H1 (cell line): ENCODE measurements around the gene KCTD20. TPM values are rescaled to one million over a fixed set of nuclear protein-coding genes. Genes with fewer than 3 reads are reported as not detected.

ENCODE experiments used
- CTCF ChIA-PET: fragments of 300-600 bp; sonication (Branson Sonifier 250); formaldehyde crosslinking; loops from one replicate; lab custom pipeline; 2021; ENCODE audit not compliant: partially characterized antibody; lab: Charles Lee
- POLR2A ChIA-PET: fragments of 300-600 bp; sonication (Branson Sonifier 250); formaldehyde crosslinking; loops from one replicate; lab custom pipeline; 2021; ENCODE audit warnings: inconsistent platforms; ENCODE audit not compliant: partially characterized antibody; lab: Charles Lee
- DNase-seq, 2 experiments: peaks; one replicate each; pipeline versions ENCODE4 v3.0.0 to v3.0.0-alpha.2; 2010 to 2022; ENCODE audit warnings: low spot score in 2 of 2, low read depth in 1 of 2, mixed read lengths in 1 of 2
- FAIRE-seq: peaks from 2 replicates; lab custom pipeline; 2011; peaks lifted over from hg19 to GRCh38; lab: Jason Lieb, UNC
- H2AFZ ChIP-seq: 2 replicates; pipeline ENCODE4 v1.8.1; 2012; ENCODE audit warnings: low read length, inconsistent platforms
- H2AK5ac ChIP-seq: 2 replicates; pipeline ENCODE4 v1.6.1; 2013; ENCODE audit warnings: low read depth, low read length
- H2BK120ac ChIP-seq: replicated peaks from 2 replicates; pipeline ENCODE3; 2013; ENCODE audit warnings: low read depth, low read length, inconsistent platforms
- H2BK12ac ChIP-seq: 2 replicates; pipeline ENCODE4 v1.6.1; 2013; ENCODE audit warnings: low read depth, low read length
- H2BK15ac ChIP-seq: 2 replicates; pipeline ENCODE4 v1.6.1; 2013; ENCODE audit warnings: low read length
- H2BK20ac ChIP-seq: 2 replicates; pipeline ENCODE4 v1.6.1; 2013; ENCODE audit warnings: low read length
- H2BK5ac ChIP-seq: 2 replicates; pipeline ENCODE4 v1.6.1; 2013; ENCODE audit warnings: low read depth, low read length
- H3K14ac ChIP-seq: 2 replicates; pipeline ENCODE4 v1.6.1; 2013; ENCODE audit warnings: inconsistent platforms; ENCODE audit not compliant: insufficient read length
- H3K18ac ChIP-seq: 2 replicates; pipeline ENCODE4 v1.6.1; 2013; ENCODE audit warnings: low read length; ENCODE audit errors: extremely low read depth
- H3K23ac ChIP-seq: 2 replicates; pipeline ENCODE4 v1.6.1; 2013; ENCODE audit warnings: inconsistent platforms; ENCODE audit not compliant: insufficient read length
- H3K23me2 ChIP-seq: 2 replicates; pipeline ENCODE4 v1.6.1; 2013; ENCODE audit warnings: low read depth, low read length
- H3K27ac ChIP-seq: 2 replicates; pipeline ENCODE4 v1.6.1; 2011; ENCODE audit warnings: low read depth, low read length, inconsistent platforms
- H3K27me3 ChIP-seq, 4 experiments: replicated peaks in 1 of 4; 1 replicate in 1 of 4; 2 replicates in 3 of 4; pipeline versions ENCODE4 v1.6.1 to v1.8.1; 2011 to 2013; ENCODE audit warnings: low read length in 3 of 4, mild to moderate bottlenecking in 3 of 4, inconsistent platforms in 2 of 4, mixed read lengths in 2 of 4, moderate library complexity in 1 of 4; ENCODE audit not compliant: control insufficient read depth in 3 of 4, insufficient read depth in 3 of 4; ENCODE audit errors: extremely low read depth in 1 of 4
- H3K36me3 ChIP-seq, 4 experiments: 2 replicates each; pipeline versions ENCODE4 v1.6.1 to v1.8.1; 2011 to 2013; ENCODE audit warnings: mild to moderate bottlenecking in 4 of 4, low read length in 3 of 4, moderate library complexity in 2 of 4, control low read depth in 1 of 4, inconsistent platforms in 1 of 4; ENCODE audit not compliant: insufficient read depth in 4 of 4, control insufficient read depth in 2 of 4
- H3K4ac ChIP-seq: replicated peaks from 2 replicates; pipeline ENCODE3; 2013; ENCODE audit warnings: low read length, low read depth, mixed read lengths, inconsistent platforms; ENCODE audit not compliant: insufficient read length
- H3K4me1 ChIP-seq, 4 experiments: replicated peaks in 1 of 4; 1 replicate in 1 of 4; 2 replicates in 3 of 4; pipeline versions ENCODE4 v1.6.1 to v1.8.1; 2011 to 2013; ENCODE audit warnings: low read length in 3 of 4, inconsistent platforms in 2 of 4, mixed read lengths in 1 of 4; ENCODE audit not compliant: insufficient read depth in 4 of 4, control insufficient read depth in 3 of 4
- H3K4me2 ChIP-seq, 2 experiments: 2 replicates each; pipeline versions ENCODE4 v1.6.1 to v1.8.1; 2011 to 2013; ENCODE audit warnings: low read depth in 2 of 2, low read length in 2 of 2, control low read depth in 1 of 2, inconsistent platforms in 1 of 2, mild to moderate bottlenecking in 1 of 2; ENCODE audit not compliant: insufficient read depth in 1 of 2
- H3K4me3 ChIP-seq, 4 experiments: fragments of 200-600, 300-600 bp in 1 of 4; sonication (generic), shearing (Covaris generic), sonication (Bioruptor Twin) in 1 of 4; 2 replicates each; pipeline versions ENCODE4 v1.5.1 to v1.8.1; 2011 to 2016; ENCODE audit warnings: low read length in 4 of 4, low read depth in 3 of 4, control low read depth in 2 of 4, inconsistent platforms in 2 of 4, mild to moderate bottlenecking in 2 of 4, mixed read lengths in 1 of 4, moderate library complexity in 1 of 4; ENCODE audit not compliant: insufficient read depth in 2 of 4; ENCODE audit errors: extremely low read depth in 1 of 4
- H3K56ac ChIP-seq: replicated peaks from 2 replicates; pipeline ENCODE3; 2013; ENCODE audit warnings: low read depth, mild to moderate bottlenecking, mixed read lengths, low read length, inconsistent platforms; ENCODE audit not compliant: insufficient read length
- H3K79me1 ChIP-seq: 2 replicates; pipeline ENCODE4 v1.6.1; 2013; ENCODE audit warnings: low read depth, low read length, control low read depth
- H3K79me2 ChIP-seq, 2 experiments: 2 replicates each; pipeline versions ENCODE4 v1.6.1 to v1.8.1; 2012 to 2013; ENCODE audit warnings: low read length in 2 of 2, mild to moderate bottlenecking in 2 of 2, inconsistent platforms in 1 of 2; ENCODE audit not compliant: insufficient read depth in 2 of 2, control insufficient read depth in 1 of 2
- H3K9ac ChIP-seq, 4 experiments: replicated peaks in 1 of 4; 1 replicate in 1 of 4; 2 replicates in 3 of 4; pipeline versions ENCODE4 v1.6.1 to v1.8.1; 2011 to 2013; ENCODE audit warnings: low read depth in 3 of 4, low read length in 3 of 4, control low read depth in 2 of 4, mild to moderate bottlenecking in 2 of 4, moderate library complexity in 2 of 4, inconsistent platforms in 1 of 4; ENCODE audit errors: extremely low read depth in 1 of 4
- H3K9me3 ChIP-seq, 2 experiments: 2 replicates each; pipeline versions ENCODE4 v1.6.1 to v1.8.1; 2012 to 2013; ENCODE audit warnings: mild to moderate bottlenecking in 2 of 2, moderate library complexity in 2 of 2, control low read depth in 1 of 2, inconsistent platforms in 1 of 2, low read depth in 1 of 2, low read length in 1 of 2, mixed read lengths in 1 of 2; ENCODE audit not compliant: insufficient read depth in 2 of 2
- H4K20me1 ChIP-seq, 2 experiments: replicated peaks in 1 of 2; 2 replicates each; pipeline versions ENCODE3 to v1.8.1; 2011 to 2013; ENCODE audit warnings: inconsistent platforms in 2 of 2, low read length in 2 of 2, mild to moderate bottlenecking in 1 of 2; ENCODE audit not compliant: insufficient read depth in 2 of 2, control insufficient read depth in 1 of 2
- H4K5ac ChIP-seq: 2 replicates; pipeline ENCODE4 v1.6.1; 2013; ENCODE audit warnings: low read length, low read depth, mixed read lengths, inconsistent platforms; ENCODE audit not compliant: insufficient read length
- H4K8ac ChIP-seq: 2 replicates; pipeline ENCODE4 v1.8.0; 2013; ENCODE audit warnings: mild to moderate bottlenecking, moderate library complexity, low read length, inconsistent platforms; ENCODE audit not compliant: insufficient read depth; ENCODE audit errors: extremely low read depth
- H4K91ac ChIP-seq: replicated peaks from 2 replicates; pipeline ENCODE3; 2013; ENCODE audit warnings: low read length, mixed read lengths, inconsistent platforms; ENCODE audit not compliant: insufficient read length
- TAF7 ChIP-seq: optimal IDR thresholded peaks from 2 replicates; pipeline ENCODE3; 2011; ENCODE audit warnings: low read depth, mild to moderate bottlenecking, inconsistent platforms, low read length, moderate library complexity, borderline replicate concordance
- WGBS, 2 experiments: shearing (Covaris generic) in 1 of 2; methylation state at CpG; one replicate each; pipeline versions ENCODE4 v1.1.6 to v1.1.7; 2013 to 2015; ENCODE audit warnings: low lambda C conversion rate in 2 of 2, mixed read lengths in 2 of 2, inconsistent platforms in 1 of 2, low coverage in 1 of 2, missing lambda C conversion rate in 1 of 2; ENCODE audit not compliant: insufficient replicate concordance in 2 of 2, insufficient coverage in 1 of 2, insufficient read length in 1 of 2; ENCODE audit errors: extremely low coverage in 1 of 2, missing lambda C conversion rate in 1 of 2; 5-methylcytosine and 5-hydroxymethylcytosine counted together
- polyA plus RNA-seq, 7 experiments: library from polyadenylated mRNA; depleted of rRNA in 3 of 7; stranded (reverse) in 5 of 7; unstranded in 2 of 7; fragments of >200 nt in 5 of 7; fragments of 200-250 nt in 2 of 7; gene quantifications; 1 replicate in 5 of 7; 2 replicates in 1 of 7; 4 replicates in 1 of 7; pipeline versions ENCODE4 v1.2.1 to v1.2.3, GENCODE V29; 2011 to 2013; ENCODE audit warnings: missing spikeins in 2 of 7, mixed read lengths in 2 of 7
- total RNA-seq: library from RNA; stranded (reverse); fragmentation: NEBNext Ultra II Directional; extraction: Animal tissue kit (Norgen Biotek cat#: 25700); gene quantifications from 2 replicates; pipeline ENCODE4 v1.2.1, GENCODE V29; 2021

Gene KCTD20
- total and polyA plus RNA-seq, 2 of the 8 experiments (the other 6 are each of a cell fraction or from before 2014, with no cell fraction given) = 10.1 to 26.2 TPM

DNA sequence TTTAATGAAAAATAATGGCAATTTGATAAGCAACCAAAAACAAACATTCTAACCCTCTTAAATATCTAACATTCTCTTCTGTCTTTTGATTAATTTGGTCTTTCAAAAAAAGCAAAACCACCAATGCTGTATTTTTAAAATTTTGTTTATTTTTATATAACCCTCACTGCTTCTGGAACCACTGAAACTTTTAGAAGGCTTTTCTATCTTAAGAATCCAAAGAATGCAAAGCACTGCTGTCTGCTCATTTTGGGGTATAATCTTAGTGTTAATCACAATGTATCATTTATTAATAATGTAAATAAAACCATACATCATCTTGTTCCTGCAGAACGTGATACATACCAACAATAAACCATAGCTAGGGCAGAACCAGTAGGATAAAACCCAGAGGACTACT is 90.5 kb downstream of the KCTD20 start:
- no peak overlapping the region for H3K4me2 ChIP-seq

More for the DNA sequence above, 90.5 kb downstream of the KCTD20 start:
- Histone ChIP-seq H3K4me1 (no peaks in the 10 kb centered on the region), H3K36me3 (peaks cover 0 to 12% (median 1%) of the 10 kb centered on the region in 4 experiments; a peak in 3 of 8 replicates), H3K4me3 (no peak overlapping the region), H3K56ac (no peak overlapping the region), H2BK20ac (no peak overlapping the region), H2BK12ac (no peak overlapping the region), H3K27me3 (no peaks in the 10 kb centered on the region), H2AFZ (no peak overlapping the region), H3K79me2 (peaks cover 0 to 23% of the 10 kb centered on the region in 2 experiments; a peak in 3 of 4 replicates), H3K27ac (no peak overlapping the region), H3K23ac (no peak overlapping the region), H3K18ac (no peak overlapping the region), H2BK5ac (no peak overlapping the region), H3K23me2 (no peaks in the 10 kb centered on the region), H4K91ac (no peak overlapping the region), H3K9me3 (no peaks in the 10 kb centered on the region), H4K5ac (no peak overlapping the region), H2AK5ac (no peak overlapping the region), H2BK120ac (no peak overlapping the region), H3K4ac (no peak overlapping the region), H3K79me1 (peaks cover 2% of the 10 kb centered on the region), H4K20me1 (no peaks in the 10 kb centered on the region), H3K14ac (no peak overlapping the region), H3K9ac (no peak overlapping the region), H4K8ac (no peak overlapping the region), H2BK15ac (no peak overlapping the region)
- ChIA-PET POLR2A (no interaction called here), CTCF (no interaction called here)
- DNase-seq (no peak), FAIRE-seq (no peak)
- no peak for TF ChIP-seq TAF7
- WGBS, 2 experiments = 91% methylated on average over 1 of the region's 1 CpG; no CpG with 5 or more reads in 1 of the 2 experiments
